Esophagus muscularis mucosa (tissue), 4 donors: Measurements from ENCODE around the gene KRTAP5-4. TPM values are rescaled to one million over a fixed set of nuclear protein-coding genes. Genes with fewer than 3 reads are reported as not detected.
"Not testable (repeated sequence)": the region's sequence is repeated elsewhere in the genome, so short reads cannot be mapped to it uniquely, and the experiment has no call there.

Experiments used
- DNase-seq: peaks from one replicate; pipeline ENCODE4 v3.0.0-alpha.2; 2017; ENCODE audit errors: extremely low spot score
- H3K27ac ChIP-seq, 4 donors: fragments of 200-600 bp; sonication (generic); replicated peaks in 1 of 4; 1 replicate in 3 of 4; 2 replicates in 1 of 4; pipeline ENCODE4 v1.5.1; 2016 to 2019; ENCODE audit warnings: mild to moderate bottlenecking in 1 of 4
- H3K27me3 ChIP-seq, 4 donors: fragments of 200-600 bp; sonication (generic); one replicate each; pipeline versions ENCODE4 v1.5.1 to v1.6.0; 2016 to 2019
- H3K36me3 ChIP-seq, 4 donors: fragments of 200-600 bp; sonication (generic); one replicate each; pipeline ENCODE4 v1.5.1; 2016 to 2019
- H3K4me1 ChIP-seq, 4 donors: fragments of 200-600 bp; sonication (generic); one replicate each; pipeline ENCODE4 v1.5.1; 2016 to 2019
- H3K4me3 ChIP-seq, 4 donors: fragments of 200-600 bp; sonication (generic); 1 replicate in 2 of 4; 2 replicates in 2 of 4; pipeline ENCODE4 v1.5.1; 2016 to 2019; ENCODE audit warnings: mild to moderate bottlenecking in 4 of 4, moderate library complexity in 1 of 4
- H3K9me3 ChIP-seq, 4 donors: fragments of 200-600 bp; sonication (generic); 1 replicate in 3 of 4; 2 replicates in 1 of 4; pipeline ENCODE4 v1.5.1; 2016 to 2019
- CTCF ChIP-seq, 3 experiments: fragments of 200-600 bp in 2 of 3; fragments of 450-650 bp in 1 of 3; sonication (generic) in 2 of 3; IDR thresholded peaks; one replicate each; pipeline ENCODE4 v1.5.1; 2017 to 2019; ENCODE audit warnings: antibody characterized with exemption in 3 of 3, mild to moderate bottlenecking in 2 of 3, moderate library complexity in 1 of 3
- EP300 ChIP-seq: sonication (generic); formaldehyde crosslinking; IDR thresholded peaks from one replicate; pipeline ENCODE4 v1.6.1; 2017; ENCODE audit warnings: antibody characterized with exemption
- POLR2A ChIP-seq: fragments of 450-650 bp; IDR thresholded peaks from one replicate; pipeline ENCODE4 v1.6.1; 2017; ENCODE audit warnings: antibody characterized with exemption, moderate library complexity, mild to moderate bottlenecking, low read depth
- POLR2AphosphoS5 ChIP-seq, 2 donors: sonication (generic); formaldehyde crosslinking; IDR thresholded peaks; one replicate each; pipeline ENCODE4 v1.6.1; 2017; ENCODE audit warnings: antibody characterized with exemption in 2 of 2
- WGBS: methylation state at CpG from one replicate; pipeline ENCODE4 v1.1.5; 2018; 5-methylcytosine and 5-hydroxymethylcytosine counted together
- intact Hi-C: fragments of 100-400 bp; cut with DNase I; formaldehyde crosslinking; loops from one replicate; pipeline ENCODE4 v1.15.1; 2023
- total RNA-seq, 4 donors: library from RNA; depleted of rRNA; stranded (reverse); fragments of >200 nt; gene quantifications; one replicate each; pipeline versions ENCODE4 v1.1.0 to v1.2.1, GENCODE V29; 2016

Gene KRTAP5-4
- total RNA-seq, 4 donors from 2014 or later = not detected

GRCh38 chr11:1668911-1669473, 47.1 kb upstream of the KRTAP5-4 start:
- H3K27me3 ChIP-seq = peaks cover 0 to 35% (median 6%) of the 10 kb centered on the region in 4 donors
- no peak overlapping the region for H3K4me3 ChIP-seq
- H3K4me1 ChIP-seq = peaks cover 0 to 6% (median 0%) of the 10 kb centered on the region in 4 donors
- WGBS = 82% methylated on average over 13 of the region's 13 CpGs
- TF ChIP-seq CTCF (IDR thresholded peaks at IDR 0.05) = no peak
- TF ChIP-seq POLR2AphosphoS5 (IDR thresholded peaks at IDR 0.05) = no peak
- no peak for TF ChIP-seq POLR2A
- TF ChIP-seq EP300 = no peak
- H3K36me3 ChIP-seq = no peaks in the 10 kb centered on the region
- intact Hi-C loops = no loop called here
- H3K9me3 ChIP-seq = no peaks in the 10 kb centered on the region
- DNase-seq = no peak
- no peak overlapping the region for H3K27ac ChIP-seq

GRCh38 chr11:1667906-1668305, 46.0 kb upstream of the KRTAP5-4 start:
- Histone ChIP-seq H3K9me3 (no peaks in the 10 kb centered on the region), H3K27me3 (peaks cover 0 to 35% (median 6%) of the 10 kb centered on the region in 4 donors), H3K27ac (no peak overlapping the region), H3K4me3 (no peak overlapping the region), H3K4me1 (peaks cover 0 to 6% (median 0%) of the 10 kb centered on the region in 4 donors), H3K36me3 (no peaks in the 10 kb centered on the region)
- TF ChIP-seq CTCF (IDR thresholded peaks at IDR 0.05) = no peak
- DNase-seq = no peak
- intact Hi-C loops = no loop called here
- WGBS = 65% methylated on average over 9 of the region's 16 CpGs

GRCh38 chr11:1667121-1667850, 45.3 kb upstream of the KRTAP5-4 start:
- no peaks in the 10 kb centered on the region for H3K36me3 ChIP-seq
- DNase-seq = no peak
- H3K27ac ChIP-seq = no peak overlapping the region
- peaks cover 0 to 6% (median 0%) of the 10 kb centered on the region in 4 donors for H3K4me1 ChIP-seq
- no peaks in the 10 kb centered on the region for H3K9me3 ChIP-seq
- H3K4me3 ChIP-seq = no peak overlapping the region
- 86% methylated on average over 12 of the region's 24 CpGs for WGBS
- TF ChIP-seq CTCF (IDR thresholded peaks at IDR 0.05) = no peak
- TF ChIP-seq POLR2A = no peak
- TF ChIP-seq POLR2AphosphoS5 (IDR thresholded peaks at IDR 0.05) = no peak
- TF ChIP-seq EP300 = no peak
- intact Hi-C loops = no loop called here
- peaks cover 0 to 35% (median 6%) of the 10 kb centered on the region in 4 donors for H3K27me3 ChIP-seq

GRCh38 chr11:1665313-1665712, 43.4 kb upstream of the KRTAP5-4 start:
- H3K4me1 ChIP-seq = peaks cover 0 to 6% (median 0%) of the 10 kb centered on the region in 4 donors
- H3K4me3 ChIP-seq = no peak overlapping the region
- no peaks in the 10 kb centered on the region for H3K9me3 ChIP-seq
- 70% methylated on average over 4 of the region's 8 CpGs for WGBS
- no peaks in the 10 kb centered on the region for H3K36me3 ChIP-seq
- TF ChIP-seq POLR2A = no peak
- peaks cover 0 to 36% (median 6%) of the 10 kb centered on the region in 4 donors for H3K27me3 ChIP-seq
- DNase-seq = no peak
- H3K27ac ChIP-seq = no peak overlapping the region
- intact Hi-C loops = no loop called here

GRCh38 chr11:1662699-1663283, 40.9 kb upstream of the KRTAP5-4 start:
- DNase-seq, H3K4me1 ChIP-seq, H3K36me3 ChIP-seq, H3K27ac ChIP-seq, H3K4me3 ChIP-seq, intact Hi-C loops, H3K9me3 ChIP-seq: not testable (repeated sequence)
- WGBS = 68% methylated on average over 18 of the region's 18 CpGs
- peaks cover 0 to 17% (median 1%) of the 10 kb centered on the region in 4 donors for H3K27me3 ChIP-seq

GRCh38 chr11:1661454-1662269, 39.7 kb upstream of the KRTAP5-4 start:
- DNase-seq, intact Hi-C loops, H3K4me3 ChIP-seq, H3K4me1 ChIP-seq, H3K9me3 ChIP-seq, H3K27ac ChIP-seq, H3K36me3 ChIP-seq: not testable (repeated sequence)
- peaks cover 0 to 12% (median 0%) of the 10 kb centered on the region in 4 donors for H3K27me3 ChIP-seq
- 90% methylated on average over 3 of the region's 25 CpGs for WGBS
